Measurements from ENCODE around the gene MMAB. TPM values are rescaled to one million over a fixed set of nuclear protein-coding genes. Genes with fewer than 3 reads are reported as not detected.

The MMAB gene
- total and polyA plus RNA-seq, 7 donors = 12.2 to 79.6 (median 28.9) TPM

DNA sequence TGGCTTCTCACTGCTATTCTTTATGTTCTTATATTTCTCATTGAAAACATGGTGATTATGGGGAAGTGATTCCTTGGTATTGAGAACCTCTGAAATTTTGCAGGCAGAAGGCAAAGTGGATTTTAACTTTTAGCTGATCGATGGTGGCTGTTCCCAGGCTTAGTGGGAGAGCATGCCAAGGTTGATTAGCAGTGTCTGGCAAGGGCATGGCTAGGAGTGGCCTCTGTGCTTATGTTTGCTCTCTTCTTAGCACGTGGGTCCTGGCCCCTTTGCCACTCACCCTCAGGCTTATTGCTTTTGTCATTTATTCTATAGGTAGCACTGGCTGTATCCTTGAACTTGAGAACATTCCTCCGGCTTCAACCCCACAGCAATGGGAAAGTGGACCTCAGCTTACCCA, 2.4 kb upstream of the MMAB start:
- intact Hi-C loops (cut with DNase I) = loop anchor here (10.0 kb wide), 1 partner anchor 309 kb away; the partner anchor contains the start of gene GLTP
- no peak for TF ChIP-seq POLR2A (IDR thresholded peaks at IDR 0.05)
- TF ChIP-seq, protein P1, sequence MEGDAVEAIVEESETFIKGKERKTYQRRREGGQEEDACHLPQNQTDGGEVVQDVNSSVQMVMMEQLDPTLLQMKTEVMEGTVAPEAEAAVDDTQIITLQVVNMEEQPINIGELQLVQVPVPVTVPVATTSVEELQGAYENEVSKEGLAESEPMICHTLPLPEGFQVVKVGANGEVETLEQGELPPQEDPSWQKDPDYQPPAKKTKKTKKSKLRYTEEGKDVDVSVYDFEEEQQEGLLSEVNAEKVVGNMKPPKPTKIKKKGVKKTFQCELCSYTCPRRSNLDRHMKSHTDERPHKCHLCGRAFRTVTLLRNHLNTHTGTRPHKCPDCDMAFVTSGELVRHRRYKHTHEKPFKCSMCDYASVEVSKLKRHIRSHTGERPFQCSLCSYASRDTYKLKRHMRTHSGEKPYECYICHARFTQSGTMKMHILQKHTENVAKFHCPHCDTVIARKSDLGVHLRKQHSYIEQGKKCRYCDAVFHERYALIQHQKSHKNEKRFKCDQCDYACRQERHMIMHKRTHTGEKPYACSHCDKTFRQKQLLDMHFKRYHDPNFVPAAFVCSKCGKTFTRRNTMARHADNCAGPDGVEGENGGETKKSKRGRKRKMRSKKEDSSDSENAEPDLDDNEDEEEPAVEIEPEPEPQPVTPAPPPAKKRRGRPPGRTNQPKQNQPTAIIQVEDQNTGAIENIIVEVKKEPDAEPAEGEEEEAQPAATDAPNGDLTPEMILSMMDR (IDR thresholded peaks at IDR 0.05) = no peak
- WGBS, 2 donors = 70 to 90% methylated on average over 3 of the region's 3 CpGs

GRCh38 chr12:109573914-109574244, 575 bp upstream of the MMAB start:
- H3K27ac ChIP-seq = peak overlapping the region; percentile 73 to 85 (median 81)
- no peaks in the 10 kb centered on the region for H3K27me3 ChIP-seq
- H3K4me1 ChIP-seq = peaks cover 0 to 20% (median 17%) of the 10 kb centered on the region in 4 donors
- TF ChIP-seq POLR2A (IDR thresholded peaks at IDR 0.05) (no peak), POLR2AphosphoS5 (IDR thresholded peaks at IDR 0.05) (no peak), EP300 (IDR thresholded peaks at IDR 0.05) (no peak)
- TF ChIP-seq, protein P1 (IDR thresholded peaks at IDR 0.05) = no peak
- H3K9me3 ChIP-seq = no peaks in the 10 kb centered on the region
- no peak for DNase-seq
- 0 to 2% methylated on average over 13 of the region's 13 CpGs for WGBS, 2 donors
- peaks cover 0 to 56% (median 7%) of the 10 kb centered on the region in 4 donors for H3K36me3 ChIP-seq
- intact Hi-C loops (cut with DNase I) = loop anchor here (10.0 kb wide), 1 partner anchor 311 kb away; the partner anchor contains the start of gene GLTP
- H3K4me3 ChIP-seq = peak overlapping the region; percentile 44 to 85 (median 80)

More for the DNA sequence above, 2.4 kb upstream of the MMAB start:
- Histone ChIP-seq H3K9me3 (no peaks in the 10 kb centered on the region), H3K27me3 (no peaks in the 10 kb centered on the region), H3K27ac (no peak overlapping the region), H3K4me1 (peaks cover 0 to 20% (median 17%) of the 10 kb centered on the region in 4 donors), H3K36me3 (peaks cover 0 to 56% (median 12%) of the 10 kb centered on the region in 4 donors), H3K4me3 (no peak overlapping the region)
- no peak for DNase-seq

DNA sequence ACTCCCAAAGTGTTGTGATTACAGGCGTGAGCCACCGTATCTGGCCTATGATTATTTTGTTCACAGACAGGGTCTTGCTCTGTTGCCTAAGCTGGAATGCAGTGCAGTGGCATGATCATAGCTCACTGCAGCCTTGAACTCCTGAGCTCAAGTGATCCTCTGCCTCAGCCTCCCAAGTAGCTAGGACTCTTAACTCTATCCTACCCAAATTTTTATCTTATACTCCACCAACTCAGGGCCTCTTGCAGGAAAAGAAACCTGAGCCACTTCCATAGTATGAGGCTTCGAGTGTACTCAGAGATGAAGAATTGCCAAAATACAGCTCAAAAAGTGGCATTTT, 828 bp downstream of the MMAB start:
- TF ChIP-seq, protein P1 (IDR thresholded peaks at IDR 0.05) = no peak
- no peak for TF ChIP-seq POLR2AphosphoS5 (IDR thresholded peaks at IDR 0.05)
- Histone ChIP-seq H3K36me3 (peaks cover 0 to 56% (median 1%) of the 10 kb centered on the region in 4 donors), H3K27me3 (no peaks in the 10 kb centered on the region), H3K4me3 (peak overlapping the region; percentile 73 to 85 (median 80)), H3K9me3 (no peaks in the 10 kb centered on the region), H3K4me1 (peaks cover 0 to 20% (median 17%) of the 10 kb centered on the region in 4 donors), H3K27ac (peak overlapping the region; percentile 73 to 85 (median 81))
- 90 to 91% methylated on average over 3 of the region's 3 CpGs for WGBS, 2 donors
- intact Hi-C loops (cut with DNase I) = loop anchor here (10.0 kb wide), 1 partner anchor 312 kb away; the partner anchor contains the start of gene GLTP
- DNase-seq = no peak

DNA sequence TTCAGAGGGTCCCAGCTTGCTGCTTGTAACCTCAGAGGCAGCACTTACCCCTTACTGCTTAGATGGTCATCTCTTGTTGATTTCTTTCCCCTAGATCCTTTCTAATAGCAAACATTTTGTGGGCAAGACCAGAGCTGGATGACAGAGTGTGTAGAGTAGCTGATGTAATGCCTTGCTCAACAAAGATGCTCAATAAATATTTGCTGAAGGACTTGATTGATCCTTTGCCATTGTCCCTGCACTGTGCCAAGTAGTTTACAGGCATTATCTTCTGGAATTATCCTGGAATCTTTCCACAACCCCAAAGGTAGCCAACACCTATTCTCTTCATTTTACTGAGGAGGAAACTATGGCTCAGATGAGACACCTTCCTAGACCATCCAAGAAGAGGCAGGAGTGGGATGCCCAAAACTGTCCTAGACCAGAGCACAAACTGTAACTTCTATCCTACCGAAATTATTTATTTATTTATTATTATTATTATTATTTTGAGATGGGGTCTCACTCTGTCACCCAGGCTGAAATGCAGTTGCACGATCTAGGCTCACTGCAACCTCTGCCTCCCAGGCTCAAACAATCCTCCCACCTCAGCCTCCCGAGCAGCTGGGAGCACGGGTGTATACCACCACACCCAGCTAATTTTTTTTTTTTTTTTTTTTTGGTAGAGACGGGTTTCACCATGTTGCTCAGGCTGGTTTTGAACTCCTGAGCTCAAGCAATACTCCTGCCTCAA, 1.4 kb downstream of the MMAB start:
- intact Hi-C loops (cut with DNase I) = loop anchor here (10.0 kb wide), 1 partner anchor 313 kb away; the partner anchor contains the start of gene GLTP
- Histone ChIP-seq H3K9me3 (no peaks in the 10 kb centered on the region), H3K27ac (peak overlapping the region in 1 of 4 donors; percentile 85), H3K27me3 (no peaks in the 10 kb centered on the region), H3K4me1 (peaks cover 0 to 20% (median 17%) of the 10 kb centered on the region in 4 donors), H3K36me3 (peaks cover 0 to 56% (median 2%) of the 10 kb centered on the region in 4 donors), H3K4me3 (no peak overlapping the region)
- no peak for TF ChIP-seq EP300 (IDR thresholded peaks at IDR 0.05)
- no peak for TF ChIP-seq POLR2A (IDR thresholded peaks at IDR 0.05)
- TF ChIP-seq, protein P1 (IDR thresholded peaks at IDR 0.05) = no peak
- no peak for TF ChIP-seq POLR2AphosphoS5 (IDR thresholded peaks at IDR 0.05)
- 77 to 87% methylated on average over 5 of the region's 5 CpGs for WGBS, 2 donors
- DNase-seq = no peak
